AG09309 (cell line): ENCODE measurements around the gene MEN1.
A peak's percentile ranks its signal among the peaks of the same experiment; 100 is the strongest.

ENCODE experiments used
- DNase-seq: peaks from one replicate; pipeline ENCODE4 v3.0.0-alpha.2; 2010; ENCODE audit warnings: low read depth
- H3K4me3 ChIP-seq: 2 replicates; pipeline ENCODE4 v1.5.1; 2011; ENCODE audit warnings: mild to moderate bottlenecking, low read depth, low read length, moderate library complexity; ENCODE audit not compliant: control insufficient read depth
- CTCF ChIP-seq: IDR thresholded peaks from 2 replicates; pipeline ENCODE4 v1.5.1; 2011; ENCODE audit warnings: mild to moderate bottlenecking, low read depth, low read length, inconsistent platforms; ENCODE audit not compliant: insufficient read depth, control insufficient read depth; ENCODE audit errors: missing control alignments

MEN1 gene

GRCh38 chr11:64789331-64790204 is 20.8 kb downstream of the MEN1 start:
- TF ChIP-seq CTCF, result no peak
- no peak for DNase-seq
- H3K4me3 ChIP-seq, result no peak overlapping the region

GRCh38 chr11:64788321-64789215 is 21.8 kb downstream of the MEN1 start:
- DNase-seq, result no peak
- no peak overlapping the region for H3K4me3 ChIP-seq
- no peak for TF ChIP-seq CTCF

DNA sequence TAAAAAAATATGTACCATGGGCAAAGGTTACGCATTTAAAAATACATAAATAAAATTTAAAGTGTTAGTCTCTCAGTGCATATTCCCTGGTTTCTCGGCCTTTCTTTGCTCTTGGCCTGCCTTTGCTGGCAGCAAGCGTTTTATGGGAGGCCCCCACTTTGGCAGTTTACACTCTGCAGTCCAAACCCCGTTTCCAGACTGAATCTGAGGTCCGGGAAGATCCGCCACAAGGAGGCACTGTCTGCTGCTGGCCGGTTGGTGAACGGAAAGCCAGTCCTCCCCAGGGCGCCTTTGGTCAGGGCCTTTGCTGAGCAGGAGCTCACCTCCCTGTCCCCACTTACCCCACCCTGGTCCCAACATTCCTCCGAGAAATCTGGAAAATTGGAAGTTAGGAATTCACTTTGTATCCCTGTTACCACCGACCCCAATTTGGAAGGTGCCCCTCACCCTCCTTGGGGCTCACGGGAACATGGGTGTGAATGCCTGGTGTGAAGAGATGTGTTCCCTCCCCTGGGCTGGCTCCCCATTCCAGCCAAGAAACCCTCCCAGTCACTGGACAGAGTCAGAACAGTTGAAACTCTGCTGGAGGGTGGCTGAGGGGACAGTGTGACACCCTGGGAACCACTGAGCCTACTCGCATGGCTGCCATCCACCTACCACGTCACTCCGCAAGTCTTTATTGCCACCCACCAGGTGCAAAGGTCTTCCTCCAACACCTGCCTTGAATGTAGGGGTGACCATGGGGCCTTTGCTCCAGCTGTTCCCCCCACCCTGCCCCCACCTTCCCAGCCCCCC is 22.6 kb downstream of the MEN1 start:
- DNase-seq, result no peak
- peak; percentile 89 for TF ChIP-seq CTCF
- H3K4me3 ChIP-seq, result no peak overlapping the region

DNA sequence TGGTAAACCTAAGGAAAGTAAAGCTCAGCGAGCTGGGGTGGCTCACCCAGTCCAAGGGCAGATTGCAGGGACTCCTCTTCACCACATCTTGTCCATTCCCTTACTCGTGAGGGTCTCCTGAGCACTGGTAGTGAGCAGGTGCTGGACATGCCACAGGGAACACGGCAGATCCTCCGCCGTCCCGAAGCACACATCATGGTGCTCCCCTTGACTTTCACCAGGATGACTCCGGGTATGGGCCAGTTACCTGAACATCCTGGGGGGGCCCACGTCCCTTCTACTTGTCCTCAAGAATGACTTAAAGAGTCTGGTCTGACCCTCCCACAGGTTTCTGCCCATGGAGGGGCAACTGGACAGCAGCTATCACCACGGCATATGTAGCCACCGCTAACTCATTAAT is 24.0 kb downstream of the MEN1 start:
- TF ChIP-seq CTCF, result no peak
- no peak overlapping the region for H3K4me3 ChIP-seq
- DNase-seq, result no peak

DNA sequence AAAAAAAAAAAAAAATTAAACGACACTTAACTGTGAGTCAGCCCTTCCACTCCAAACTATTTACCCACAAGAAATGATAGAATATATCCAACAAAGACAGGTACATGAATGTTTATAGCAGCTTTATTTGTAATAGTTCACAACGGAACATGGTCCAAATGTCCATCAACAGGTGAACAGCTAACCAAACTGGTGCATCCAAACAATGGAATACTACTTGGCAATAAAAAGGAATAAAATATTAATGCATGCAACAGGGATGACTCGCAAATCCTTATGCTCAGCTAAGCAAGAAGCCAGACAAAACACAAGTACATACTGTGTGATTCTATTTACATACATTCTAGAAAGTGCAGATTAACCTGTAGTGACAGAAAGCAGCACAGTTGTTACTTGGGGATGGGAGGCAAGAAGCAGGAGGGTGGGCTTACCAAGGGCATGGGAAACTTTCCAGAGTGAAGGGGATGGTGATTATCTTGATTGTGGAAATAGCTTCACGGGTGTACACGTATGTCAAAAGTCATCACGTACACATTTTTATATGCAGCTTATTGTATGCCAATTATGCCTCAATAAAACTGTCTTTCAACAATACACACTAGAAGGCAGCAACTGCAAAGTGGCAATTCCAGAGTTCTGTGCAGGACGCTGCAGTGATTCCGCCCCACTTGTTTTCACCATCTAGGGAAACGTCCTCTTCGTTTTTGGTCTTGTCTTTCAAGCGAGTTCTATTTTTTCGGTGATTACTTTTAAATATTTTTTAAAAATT is 25.4 kb downstream of the MEN1 start:
- DNase-seq, result no peak
- no peak for TF ChIP-seq CTCF
- H3K4me3 ChIP-seq, result no peak overlapping the region
